Measurements from ENCODE around the gene CLIP1. TPM values are rescaled to one million over a fixed set of nuclear protein-coding genes. Genes with fewer than 3 reads are reported as not detected.

Gene CLIP1
- total and polyA plus RNA-seq, 2 of the 4 experiments (the other 2 are of a cell fraction), result 38.0 to 54.8 TPM

GRCh38 chr12:122304924-122305323 is 117.5 kb downstream of the CLIP1 start:
- TF ChIP-seq CEBPB (IDR thresholded peaks at IDR 0.05; ENCODE audit: low read depth, low read length) (no peak), POLR2A (IDR thresholded peaks at IDR 0.05; ENCODE audit: low read depth, low read length) (no peak), RFX5 (IDR thresholded peaks at IDR 0.05; ENCODE audit: low read depth, low read length) (no peak)
- Histone ChIP-seq H3K27ac (ENCODE audit: insufficient read depth, low read length) (no peak overlapping the region), H3K4me2 (ENCODE audit: low read depth, low read length) (no peak overlapping the region), H3K14ac (replicated peaks; ENCODE audit: low read depth, low read length) (no peak overlapping the region), H4K20me1 (ENCODE audit: insufficient read depth, low read length) (no peaks in the 10 kb centered on the region), H2AK9ac (replicated peaks; ENCODE audit: low read depth, low read length, poor library complexity) (no peak overlapping the region), H4K8ac (ENCODE audit: low read depth in 2 of 2, low read length in 2 of 2) (no peak overlapping the region), H3K27me3 (ENCODE audit: control insufficient read depth, insufficient read depth, low read length) (no peaks in the 10 kb centered on the region), H3K4me1 (ENCODE audit: control insufficient read depth, insufficient read depth, low read length) (peaks cover 10% of the 10 kb centered on the region), H4K91ac (ENCODE audit: insufficient read depth, low read depth, low read length) (no peak overlapping the region), H2BK5ac (ENCODE audit: low read depth, low read length, poor library complexity, severe bottlenecking) (no peak overlapping the region), H2BK15ac (ENCODE audit: low read depth, low read length) (no peak overlapping the region), H4K5ac (ENCODE audit: low read depth, low read length) (no peak overlapping the region), H3K4me3 (ENCODE audit: insufficient read depth, low read depth, low read length) (no peak overlapping the region), H3K18ac (ENCODE audit: low read depth, low read length) (no peak overlapping the region), H2BK20ac (ENCODE audit: low read depth, low read length) (no peak overlapping the region), H2AFZ (replicated peaks; ENCODE audit: low read length, poor library complexity) (no peak overlapping the region), H3K4ac (ENCODE audit: low read depth, low read length) (no peak overlapping the region), H2AK5ac (ENCODE audit: low read depth, low read length) (no peak overlapping the region), H3K36me3 (ENCODE audit: control insufficient read depth, insufficient read depth, low read length) (peaks cover 32% of the 10 kb centered on the region), H3K56ac (ENCODE audit: extremely low read depth, insufficient read depth, low read length) (no peak overlapping the region), H3K9me1 (ENCODE audit: insufficient read depth, low read length) (peaks cover 11% of the 10 kb centered on the region; the same call in 1 of the 2 replicates), H3K9me3 (ENCODE audit: control insufficient read depth, insufficient read depth, low read length) (no peaks in the 10 kb centered on the region), H2BK120ac (ENCODE audit: low read depth, low read length) (no peak overlapping the region), H3K9ac (ENCODE audit: low read depth, low read length) (no peak overlapping the region), H3K79me1 (ENCODE audit: low read depth in 1 of 2, low read length in 2 of 2) (peaks cover 22 to 23% of the 10 kb centered on the region in 2 experiments), H3K23ac (ENCODE audit: low read depth, low read length) (no peak overlapping the region)
- intact Hi-C loops (cut with micrococcal nuclease), result no loop called here
- WGBS, 2 experiments (ENCODE audit: extremely low coverage in 2 of 2, insufficient read length in 1 of 2), result no CpG with 5 or more reads among the region's 1 CpG
- BruUV-seq (replicated peaks), result no TSS peak
- DNase-seq, result peak; percentile 46
- dilution Hi-C loops (cut with HindIII; ENCODE audit: low sequenced_read_pairs, unreplicated experiment), result no loop called here
- in situ Hi-C loops (cut with MboI; ENCODE audit: low sequenced_read_pairs), result no loop called here
- ChIA-PET CTCF (interaction anchor here (0.6 kb wide), 1 partner anchor 80 kb away, joined by 4 read pairs; no protein-coding TSS in a partner anchor), POLR2A (ENCODE audit: unreplicated experiment) (no interaction called here)
- ATAC-seq (ENCODE audit: low read depth), result no peak; the same call in 1 of the 2 replicates

Measured in IMR-90 (cell line).